HG02759 (cell line): Measurements from ENCODE around the gene CXXC1.
"Not testable (repeated sequence)": the region's sequence is repeated elsewhere in the genome, so short reads cannot be mapped to it uniquely, and the experiment has no call there.

Experiments
- ATAC-seq: cut with Tn5 transposase; IDR thresholded peaks from one replicate; pipeline ENCODE4 v1.9.1; 2021; ENCODE audit warnings: mild to moderate bottlenecking, moderate library complexity; ENCODE audit not compliant: unreplicated experiment

Gene CXXC1

DNA sequence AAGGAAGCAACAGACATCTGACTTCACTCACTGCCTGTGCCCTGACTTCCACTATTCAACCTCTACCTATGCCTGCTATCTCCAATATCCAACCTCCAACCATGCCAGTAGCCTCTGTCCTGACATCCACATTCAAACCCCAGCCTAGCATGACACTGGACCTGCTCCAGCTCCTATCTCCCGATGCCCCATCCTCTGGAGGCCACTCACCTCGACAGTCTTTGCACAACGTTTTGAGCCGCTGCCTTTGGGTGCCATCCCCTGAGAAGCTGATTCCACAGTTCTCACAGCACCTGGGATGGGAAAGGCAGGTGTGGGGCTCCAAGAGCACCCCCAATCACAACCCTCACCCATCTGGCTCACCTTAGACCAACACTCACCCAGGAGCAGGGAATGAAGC is 11.0 kb downstream of the CXXC1 start:
- ATAC-seq: no peak

DNA sequence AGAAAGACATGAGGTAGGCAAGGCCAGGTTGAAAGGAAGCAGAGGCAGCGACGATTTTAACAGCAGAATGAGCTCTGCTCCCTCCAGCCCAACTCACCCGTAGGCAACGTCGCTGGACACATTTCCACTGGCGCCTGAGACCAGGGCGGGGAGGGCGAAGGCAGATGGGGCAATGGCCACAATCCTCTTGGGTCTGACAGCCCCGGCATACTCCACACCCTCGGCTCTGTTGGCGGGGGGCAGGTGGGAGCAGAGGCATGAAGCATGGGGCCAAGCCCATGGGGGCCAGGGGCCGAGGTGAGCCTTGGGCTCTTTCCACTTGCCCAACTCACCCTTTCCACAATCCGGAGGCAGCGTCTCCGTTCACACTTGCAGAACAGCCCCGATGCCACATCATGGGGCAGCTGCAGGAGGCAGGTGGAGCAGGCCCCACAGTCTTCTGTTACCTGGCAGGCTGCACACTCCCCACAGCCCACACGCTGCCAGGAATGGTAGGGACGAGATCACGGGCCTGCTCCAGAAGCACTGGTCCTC is 11.9 kb downstream of the CXXC1 start:
- ATAC-seq: no peak

DNA sequence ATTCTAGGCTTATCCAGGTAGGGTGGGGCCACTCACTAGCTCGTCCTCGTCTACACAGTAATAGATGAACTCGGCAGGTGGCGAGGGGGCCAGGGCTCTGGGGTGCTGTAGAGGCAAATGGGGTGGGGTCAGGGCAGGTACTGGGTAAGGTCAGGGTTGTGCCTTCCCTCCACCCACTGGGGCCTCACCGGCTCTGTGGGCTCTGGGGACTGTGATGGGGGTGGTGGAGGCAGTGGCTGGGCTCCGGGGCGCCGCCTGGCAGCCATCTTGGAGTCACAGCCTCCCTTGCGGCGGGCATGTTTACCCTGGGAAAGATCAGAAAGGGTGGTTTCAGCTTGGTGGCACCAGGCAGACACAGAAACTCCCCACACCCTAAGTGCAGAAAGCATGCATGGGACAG is 12.6 kb downstream of the CXXC1 start:
- no peak for ATAC-seq

DNA sequence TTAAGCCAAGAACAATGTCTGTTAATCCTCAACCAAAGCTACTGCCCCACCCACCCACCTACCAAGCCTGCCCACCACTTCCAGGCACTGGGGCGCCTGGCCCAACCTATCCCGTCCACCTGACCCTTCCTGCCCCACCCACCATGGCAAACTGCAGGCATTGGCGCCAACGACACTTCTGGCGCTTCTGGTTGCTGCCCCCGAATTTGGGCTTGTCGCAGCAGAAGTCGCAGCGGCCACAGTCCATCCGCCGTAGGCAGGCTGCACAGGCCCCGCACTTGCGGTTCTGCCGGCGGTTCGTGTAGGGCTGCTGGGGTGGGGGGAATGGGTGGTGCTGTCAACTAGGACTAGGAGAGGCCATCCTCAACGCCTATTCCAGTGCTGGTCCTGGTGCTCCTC is 13.4 kb downstream of the CXXC1 start:
- no peak for ATAC-seq

DNA sequence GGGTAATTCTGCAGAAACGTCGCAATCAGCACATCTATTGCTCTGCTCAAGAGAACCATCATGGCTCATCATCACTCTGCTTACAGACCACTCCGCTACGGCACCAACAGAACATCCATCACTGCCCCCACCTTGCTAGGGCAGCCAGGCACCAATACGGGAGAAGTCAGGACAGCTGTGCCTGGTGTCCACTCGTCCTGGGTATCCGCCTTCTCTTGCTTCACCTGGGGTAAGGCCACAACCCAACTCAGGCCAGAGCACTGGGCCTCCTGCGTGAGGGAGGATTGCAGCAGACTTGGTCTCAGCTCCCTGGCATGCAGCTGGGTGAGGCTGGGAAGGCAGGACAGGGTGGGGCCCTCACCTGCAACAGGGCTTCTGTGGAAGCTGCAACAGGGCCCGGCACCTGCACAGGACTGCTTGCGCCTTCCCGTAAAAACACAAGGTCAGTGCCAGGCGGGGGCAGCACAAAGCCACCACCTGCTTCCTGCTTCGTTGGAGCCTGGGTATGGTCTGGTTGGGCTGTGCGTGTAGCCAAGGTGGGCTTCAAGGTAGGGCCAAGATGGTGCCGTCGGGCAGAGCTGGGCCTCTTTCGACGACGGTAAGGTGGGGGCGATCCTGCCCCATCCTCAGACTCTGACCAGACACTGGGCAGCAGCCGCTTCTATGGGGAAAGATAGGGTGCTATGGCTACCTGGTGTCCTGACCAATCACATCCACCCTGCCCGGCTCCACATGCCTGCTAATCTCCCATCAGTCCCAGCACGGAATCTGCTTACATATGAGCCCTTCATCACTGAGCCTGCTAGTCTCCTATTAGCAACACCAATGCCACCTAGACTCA is 14.1 kb downstream of the CXXC1 start:
- no peak for ATAC-seq

DNA sequence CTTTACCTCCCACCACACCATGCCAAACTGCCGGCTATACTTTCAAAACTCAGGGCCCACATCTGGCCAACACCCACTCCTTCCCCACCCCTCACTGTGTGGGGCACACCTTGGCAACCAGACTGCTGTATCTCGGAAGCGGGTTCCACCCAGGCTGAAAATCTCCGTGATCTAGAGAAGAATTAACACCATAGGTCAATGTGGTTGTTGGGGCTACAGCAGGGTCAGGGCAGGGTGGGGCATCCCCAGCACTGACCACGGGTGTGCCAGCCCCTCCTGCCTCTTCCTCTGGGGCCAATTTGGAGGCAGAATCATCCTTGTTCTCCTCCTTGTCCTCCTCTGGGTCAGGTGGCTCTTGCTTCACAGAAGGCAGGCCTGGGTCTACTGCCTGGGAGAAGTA is 14.9 kb downstream of the CXXC1 start:
- no peak for ATAC-seq

DNA sequence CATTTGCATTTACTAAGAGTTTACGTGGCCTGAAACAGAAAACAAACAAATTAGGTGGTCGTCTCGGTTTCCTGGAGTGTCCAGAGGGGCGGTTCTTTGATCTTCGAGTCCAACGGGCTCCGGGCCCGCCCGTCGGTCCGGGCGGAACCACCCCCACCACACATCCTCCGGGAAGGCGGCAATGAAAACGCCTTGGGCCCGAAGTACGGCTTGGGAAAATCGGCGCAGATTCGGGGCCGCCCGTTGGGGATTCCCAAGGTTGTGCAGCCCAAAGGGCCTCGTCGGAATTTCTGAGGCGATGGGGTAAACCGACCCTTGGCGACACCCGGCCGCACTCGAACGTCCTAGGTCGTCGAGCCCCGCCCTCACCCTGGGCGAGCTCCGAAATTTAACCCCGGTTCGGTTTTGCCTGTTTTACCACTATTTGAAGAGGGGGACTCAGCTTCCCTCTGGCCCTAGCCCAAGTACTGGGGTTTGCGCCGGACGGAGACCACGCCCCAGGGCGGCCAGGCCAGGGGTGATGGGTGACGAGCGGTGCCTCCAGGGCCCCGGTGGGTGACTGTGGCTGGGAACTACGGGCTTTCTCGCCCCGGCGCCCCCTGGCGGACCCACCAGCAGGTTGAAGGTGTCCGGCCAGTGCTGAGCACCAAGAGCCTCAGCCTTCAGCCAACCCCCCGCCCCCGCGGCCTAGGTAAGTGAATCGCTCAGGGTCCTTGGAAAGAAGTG is 19.3 kb downstream of the CXXC1 start:
- peak; percentile 80 for ATAC-seq

DNA sequence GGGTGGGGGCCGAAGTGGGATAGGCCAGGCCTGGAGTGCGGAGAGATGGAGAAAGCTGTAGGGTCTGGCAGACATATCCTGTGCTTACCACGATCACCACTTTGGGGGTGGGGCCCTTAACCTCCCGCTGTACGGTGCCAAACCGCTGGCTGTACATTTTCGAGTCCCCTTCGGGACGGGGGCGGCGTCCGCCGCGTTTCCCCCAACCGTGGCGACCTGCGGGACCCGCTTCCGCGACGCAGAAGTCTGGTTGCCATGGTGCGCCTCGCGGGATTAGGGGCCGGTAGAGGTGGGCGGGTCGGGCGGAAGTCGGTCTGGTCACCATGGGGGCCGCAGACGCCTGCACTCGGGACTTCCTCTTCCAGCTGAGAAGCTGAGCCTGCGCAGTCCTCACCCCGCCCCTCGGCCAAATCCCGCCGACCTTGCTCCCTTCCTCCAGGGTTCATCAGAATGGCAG is 21.2 kb downstream of the CXXC1 start, which contains the start of gene CFAP53:
Gene CFAP53, minus strand, starts transcription at position 248 of the 457 bp plus-strand sequence. Its CDS starts 91 bp downstream, at position 157.
- peak; percentile 89 for ATAC-seq

DNA sequence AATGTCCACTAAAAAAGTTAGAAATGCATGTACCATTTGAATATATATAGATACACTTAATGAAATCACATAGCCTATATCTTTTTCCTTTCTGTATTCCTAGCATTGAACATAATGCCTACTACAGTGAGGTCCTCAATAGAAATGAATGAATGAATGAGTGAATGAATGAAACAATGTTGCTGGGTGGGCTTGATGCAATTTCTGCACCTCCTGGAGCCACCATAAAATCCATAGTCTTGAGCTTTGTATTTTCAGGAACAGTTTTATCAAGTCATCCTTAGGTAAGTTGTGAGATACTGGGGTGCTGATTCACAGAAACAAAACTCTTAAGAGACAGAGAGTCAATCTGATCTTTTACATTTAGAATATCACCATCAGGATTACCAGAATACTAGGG is 24.5 kb downstream of the CXXC1 start:
- ATAC-seq: no peak

DNA sequence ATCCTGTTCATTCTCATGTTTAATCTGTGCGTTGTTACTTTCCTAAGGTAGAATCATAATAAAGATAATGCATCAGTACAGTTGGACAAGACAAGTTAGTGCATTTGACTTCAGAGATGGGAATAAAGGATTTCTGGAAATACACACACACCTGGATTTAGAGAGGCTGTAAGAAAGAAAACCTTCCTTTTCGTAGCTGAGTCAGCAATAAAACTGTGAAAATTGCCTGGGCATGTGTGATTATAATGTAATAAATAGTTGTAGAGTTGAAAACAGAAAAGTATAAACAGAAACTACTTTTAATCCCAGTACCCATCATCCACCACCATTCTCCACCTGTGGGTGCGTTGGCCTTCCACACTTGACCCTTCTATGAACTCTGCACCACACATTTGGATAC is 36.6 kb downstream of the CXXC1 start:
- no peak for ATAC-seq

DNA sequence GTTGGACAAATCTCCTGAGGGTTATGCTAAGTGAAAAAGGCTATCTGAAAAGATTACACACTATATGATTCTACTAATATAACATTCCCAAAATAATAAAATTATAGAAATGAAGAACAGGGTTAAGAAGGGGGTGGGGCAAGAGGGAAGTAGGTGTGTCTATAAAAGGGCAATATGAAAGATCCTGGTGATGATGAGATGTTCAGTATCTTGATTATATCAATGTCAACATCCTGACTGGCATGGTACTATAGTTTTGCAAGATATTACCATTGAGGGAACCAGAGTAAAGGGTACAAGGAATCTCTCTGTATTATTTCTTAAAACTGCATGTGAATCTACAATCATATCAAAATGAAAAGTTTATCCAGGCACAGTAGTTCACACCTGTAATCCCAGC is 37.9 kb downstream of the CXXC1 start:
- no peak for ATAC-seq

DNA sequence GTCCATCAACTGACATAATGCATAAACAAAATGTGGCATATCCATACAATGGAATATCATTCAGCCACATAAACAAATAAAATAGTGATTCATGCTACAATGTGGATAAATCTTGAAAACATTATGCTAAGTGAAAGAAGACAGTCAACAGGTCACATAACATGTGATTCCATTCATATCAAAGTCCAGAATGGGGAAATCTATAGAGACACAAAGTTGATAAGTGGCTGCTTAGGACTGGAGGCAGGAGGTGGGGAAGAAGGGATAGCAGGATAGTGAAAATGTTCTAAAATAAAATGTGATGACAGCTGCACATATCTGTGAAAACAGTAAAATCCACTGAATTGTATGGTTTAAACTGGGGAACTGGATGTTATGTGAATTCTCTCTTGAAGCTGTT is 39.9 kb downstream of the CXXC1 start:
- no peak for ATAC-seq

DNA sequence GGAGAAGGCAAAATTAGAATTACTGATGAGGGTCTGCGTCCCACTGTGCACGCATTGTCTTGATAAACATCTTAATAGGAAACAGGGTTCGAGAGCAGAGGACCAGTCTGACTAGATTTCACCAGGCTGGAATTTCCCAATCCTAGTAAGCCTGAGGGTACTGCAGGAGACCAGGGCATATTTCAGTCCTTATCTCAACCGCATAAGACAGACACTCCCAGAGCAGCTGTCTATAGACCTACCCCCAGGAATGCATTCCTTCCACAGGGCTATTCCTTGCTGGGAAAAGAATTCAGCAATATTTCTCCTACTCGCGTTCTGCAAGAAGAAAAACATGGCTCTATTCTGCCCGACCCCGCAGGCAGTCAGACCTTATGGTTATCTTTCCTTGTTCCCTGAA is 45.7 kb downstream of the CXXC1 start:
- ATAC-seq: not testable (repeated sequence)

DNA sequence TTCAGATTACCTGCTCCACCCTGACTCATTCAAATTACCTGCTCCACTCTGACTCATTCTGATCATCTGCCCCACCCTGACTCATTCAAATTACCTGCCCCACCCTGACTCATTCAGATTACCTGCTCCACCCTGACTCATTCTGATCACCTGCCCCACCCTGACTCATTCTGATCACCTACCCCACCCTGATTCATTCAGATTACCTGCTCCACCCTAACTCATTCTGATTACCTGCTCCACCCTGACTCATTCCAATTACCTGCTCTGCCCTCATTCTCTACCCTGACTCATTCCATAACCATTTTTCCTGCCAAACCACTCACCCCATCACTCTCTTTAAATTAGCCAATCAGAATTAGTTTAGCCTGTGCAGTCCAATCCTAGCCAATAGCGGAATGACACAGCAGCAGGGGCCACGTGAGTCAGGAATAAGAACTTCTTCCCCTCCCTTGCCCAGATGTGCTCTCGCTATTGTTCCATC is 47.4 kb downstream of the CXXC1 start:
- ATAC-seq: no peak

DNA sequence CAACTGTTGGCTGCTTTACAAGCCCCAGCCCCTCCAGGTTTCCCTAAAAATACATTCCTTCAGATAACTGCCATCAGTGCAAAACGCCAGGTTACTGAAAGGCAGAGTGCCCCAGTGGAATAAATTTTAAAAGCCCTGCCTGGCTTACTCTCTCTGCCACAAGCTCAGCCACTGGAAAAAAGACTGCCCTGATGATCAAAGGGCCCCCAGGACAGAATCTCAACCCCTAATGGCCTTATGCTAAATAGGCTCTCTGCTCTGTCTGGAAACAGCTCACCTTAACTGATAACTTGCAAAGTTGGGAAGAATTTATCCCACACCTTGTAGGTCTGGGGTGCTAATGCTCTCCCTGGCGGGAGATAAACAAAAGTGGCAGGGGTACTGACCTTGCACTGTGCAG is 55.1 kb downstream of the CXXC1 start:
- ATAC-seq: no peak
